Suprapubic skin (tissue), 3 donors: ENCODE measurements around the gene SRRM2.

ENCODE experiments used
- CTCF ChIP-seq, 2 donors: fragments of 200-600 bp in 1 of 2; fragments of 450-650 bp in 1 of 2; sonication (generic) in 1 of 2; IDR thresholded peaks; one replicate each; pipeline ENCODE4 v1.5.1; 2016 to 2019; ENCODE audit warnings: antibody characterized with exemption in 2 of 2, mild to moderate bottlenecking in 1 of 2, moderate library complexity in 1 of 2
- EP300 ChIP-seq: sonication (generic); formaldehyde crosslinking; IDR thresholded peaks from one replicate; pipeline ENCODE4 v1.6.1; 2017; ENCODE audit warnings: antibody characterized with exemption
- POLR2A ChIP-seq, 2 donors: fragments of 450-650 bp; IDR thresholded peaks; one replicate each; pipeline ENCODE4 v1.6.1; 2017; ENCODE audit warnings: antibody characterized with exemption in 2 of 2, mild to moderate bottlenecking in 2 of 2, moderate library complexity in 2 of 2

GRCh38 chr16:2739625-2740430 lies 12.6 kb upstream of the SRRM2 start:
- TF ChIP-seq CTCF (IDR thresholded peaks at IDR 0.05) (no peak), EP300 (no peak), POLR2A (IDR thresholded peaks at IDR 0.05) (no peak)
